Erythroblast (primary cell): Measurements from ENCODE around the gene ALKBH4.
A peak's percentile ranks its signal among the peaks of the same experiment; 100 is the strongest.
"Not testable (repeated sequence)": the region's sequence is repeated elsewhere in the genome, so short reads cannot be mapped to it uniquely, and the experiment has no call there.

Experiments used
- GATA1 ChIP-seq: IDR thresholded peaks from 2 replicates; pipeline ENCODE4 v1.6.1; 2011; ENCODE audit warnings: low read depth, mild to moderate bottlenecking, control low read depth, low read length, moderate library complexity
- POLR2A ChIP-seq: IDR thresholded peaks from 2 replicates; pipeline ENCODE4 v1.6.1; 2011; ENCODE audit warnings: mild to moderate bottlenecking, low read length

- TF ChIP-seq POLR2A: peak; percentile 14
- not testable (repeated sequence) for TF ChIP-seq GATA1
Measured at GRCh38 chr7:102454932-102455331, 9.7 kb downstream of the ALKBH4 start.
